Neutrophil (primary cell): ENCODE results near the gene KIF7.

Experiments
- H3K27ac ChIP-seq: fragments of 200-600 bp; sonication (generic); 2 replicates; pipeline ENCODE4 v1.5.1; 2016; ENCODE audit warnings: mild to moderate bottlenecking, moderate library complexity
- H3K27me3 ChIP-seq: fragments of 200-600 bp; sonication (generic); 2 replicates; pipeline ENCODE4 v1.6.0; 2016; ENCODE audit warnings: mild to moderate bottlenecking
- H3K36me3 ChIP-seq: fragments of 200-600 bp; sonication (generic); 2 replicates; pipeline ENCODE4 v1.5.1; 2017
- H3K4me1 ChIP-seq, 2 experiments: fragments of 200-600 bp in 1 of 2; sonication (generic) in 1 of 2; 1 replicate in 1 of 2; 2 replicates in 1 of 2; pipeline versions ENCODE4 v1.5.1 to v1.6.1; 2013 to 2016; ENCODE audit warnings: low read depth in 1 of 2, low read length in 1 of 2, mild to moderate bottlenecking in 1 of 2, moderate library complexity in 1 of 2; ENCODE audit not compliant: control insufficient read depth in 1 of 2, insufficient read depth in 1 of 2
- H3K4me3 ChIP-seq, 2 experiments: fragments of 200-600 bp in 1 of 2; sonication (generic) in 1 of 2; 1 replicate in 1 of 2; 2 replicates in 1 of 2; pipeline ENCODE4 v1.5.1; 2013 to 2016; ENCODE audit warnings: low read depth in 1 of 2, low read length in 1 of 2, mild to moderate bottlenecking in 1 of 2, moderate library complexity in 1 of 2
- H3K9me3 ChIP-seq: fragments of 200-600 bp; sonication (generic); 2 replicates; pipeline ENCODE4 v1.5.1; 2016
- TF ChIP-seq, protein P1 (sequence below): fragments of 200-600 bp; sonication (generic); IDR thresholded peaks from 2 replicates; pipeline ENCODE4 v1.5.1; 2016; ENCODE audit warnings: antibody characterized with exemption

The KIF7 gene

DNA sequence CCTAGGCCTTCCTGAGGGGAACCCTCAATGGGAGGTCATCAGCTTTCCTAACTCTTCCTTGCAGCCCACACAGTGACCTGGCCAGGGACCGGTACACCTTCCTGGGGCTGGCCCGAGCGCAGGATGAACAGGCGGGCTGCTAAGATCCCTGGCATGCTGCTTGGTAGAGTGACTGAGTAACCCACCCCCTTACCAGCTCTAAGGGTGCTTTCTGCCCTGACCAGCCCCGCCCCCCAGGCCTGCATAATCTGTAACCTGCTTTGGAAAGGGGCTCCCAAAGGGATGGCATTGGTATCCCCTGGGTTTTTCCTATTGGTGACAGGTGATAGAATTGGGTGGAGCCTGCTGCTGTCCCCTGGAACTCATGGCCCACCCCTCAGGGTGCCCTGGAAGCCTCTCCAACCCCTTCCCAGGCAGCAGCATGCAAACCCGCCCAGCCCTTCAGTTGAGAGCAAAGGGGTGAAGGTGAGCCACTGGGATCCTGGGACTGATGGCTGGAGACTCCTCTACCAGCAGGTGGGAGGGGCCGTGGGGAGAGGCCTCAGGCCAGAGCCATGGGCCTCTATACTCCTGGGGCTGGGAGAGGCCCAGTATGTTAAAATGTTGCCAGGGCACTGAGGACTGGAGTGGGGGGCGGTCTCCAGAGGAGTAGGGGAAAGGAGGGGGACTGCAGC lies 11.1 kb upstream of the KIF7 start:
- Histone ChIP-seq H3K9me3 (no peaks in the 10 kb centered on the region), H3K4me1 (peaks cover 0 to 4% of the 10 kb centered on the region in 2 experiments), H3K4me3 (no peak overlapping the region), H3K27ac (no peak overlapping the region), H3K27me3 (peaks cover 53% of the 10 kb centered on the region), H3K36me3 (no peaks in the 10 kb centered on the region)
- TF ChIP-seq, protein P1, sequence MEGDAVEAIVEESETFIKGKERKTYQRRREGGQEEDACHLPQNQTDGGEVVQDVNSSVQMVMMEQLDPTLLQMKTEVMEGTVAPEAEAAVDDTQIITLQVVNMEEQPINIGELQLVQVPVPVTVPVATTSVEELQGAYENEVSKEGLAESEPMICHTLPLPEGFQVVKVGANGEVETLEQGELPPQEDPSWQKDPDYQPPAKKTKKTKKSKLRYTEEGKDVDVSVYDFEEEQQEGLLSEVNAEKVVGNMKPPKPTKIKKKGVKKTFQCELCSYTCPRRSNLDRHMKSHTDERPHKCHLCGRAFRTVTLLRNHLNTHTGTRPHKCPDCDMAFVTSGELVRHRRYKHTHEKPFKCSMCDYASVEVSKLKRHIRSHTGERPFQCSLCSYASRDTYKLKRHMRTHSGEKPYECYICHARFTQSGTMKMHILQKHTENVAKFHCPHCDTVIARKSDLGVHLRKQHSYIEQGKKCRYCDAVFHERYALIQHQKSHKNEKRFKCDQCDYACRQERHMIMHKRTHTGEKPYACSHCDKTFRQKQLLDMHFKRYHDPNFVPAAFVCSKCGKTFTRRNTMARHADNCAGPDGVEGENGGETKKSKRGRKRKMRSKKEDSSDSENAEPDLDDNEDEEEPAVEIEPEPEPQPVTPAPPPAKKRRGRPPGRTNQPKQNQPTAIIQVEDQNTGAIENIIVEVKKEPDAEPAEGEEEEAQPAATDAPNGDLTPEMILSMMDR: no peak

DNA sequence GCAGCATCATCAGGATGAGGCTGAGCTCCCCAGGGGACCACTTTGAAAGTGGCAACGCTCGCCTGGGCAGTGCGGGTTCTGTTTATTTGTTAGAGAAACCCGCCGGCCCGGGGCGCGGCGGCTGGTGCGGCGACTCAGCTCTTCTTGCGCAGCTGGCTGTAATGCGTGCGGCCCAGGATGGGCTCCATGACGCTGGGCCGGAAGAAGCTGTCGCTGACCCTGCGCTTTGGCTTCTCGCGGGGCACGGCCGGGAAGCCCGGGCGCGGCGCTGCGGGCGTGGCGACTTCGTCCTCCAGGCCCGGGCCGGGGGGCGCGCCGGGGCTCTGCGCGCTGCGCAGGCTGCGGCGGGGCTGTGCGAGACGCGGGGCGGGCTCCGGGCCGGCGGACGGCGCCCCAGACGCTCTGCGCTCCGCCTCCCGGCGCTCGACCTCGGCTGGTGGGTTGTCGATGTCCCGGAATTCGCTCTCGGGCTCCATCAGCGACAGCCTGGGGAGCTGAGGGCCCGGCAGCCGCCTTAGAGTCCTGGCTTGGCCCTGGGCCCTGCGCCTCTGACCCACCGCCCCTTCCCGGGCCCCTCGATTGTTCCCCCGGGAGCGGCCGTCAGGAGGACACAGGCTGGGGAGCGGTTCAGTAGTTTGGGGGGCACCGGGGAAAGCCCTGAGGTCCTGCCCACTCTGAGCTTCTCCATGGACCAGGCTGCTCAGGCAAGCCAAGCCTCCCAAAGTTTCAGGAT lies 10.3 kb upstream of the KIF7 start:
- H3K27me3 ChIP-seq: peaks cover 58% of the 10 kb centered on the region
- H3K9me3 ChIP-seq: no peaks in the 10 kb centered on the region
- TF ChIP-seq, protein P1: no peak
- no peak overlapping the region for H3K4me3 ChIP-seq
- no peaks in the 10 kb centered on the region for H3K36me3 ChIP-seq
- H3K4me1 ChIP-seq: peaks cover 0 to 4% of the 10 kb centered on the region in 2 experiments
- H3K27ac ChIP-seq: no peak overlapping the region

DNA sequence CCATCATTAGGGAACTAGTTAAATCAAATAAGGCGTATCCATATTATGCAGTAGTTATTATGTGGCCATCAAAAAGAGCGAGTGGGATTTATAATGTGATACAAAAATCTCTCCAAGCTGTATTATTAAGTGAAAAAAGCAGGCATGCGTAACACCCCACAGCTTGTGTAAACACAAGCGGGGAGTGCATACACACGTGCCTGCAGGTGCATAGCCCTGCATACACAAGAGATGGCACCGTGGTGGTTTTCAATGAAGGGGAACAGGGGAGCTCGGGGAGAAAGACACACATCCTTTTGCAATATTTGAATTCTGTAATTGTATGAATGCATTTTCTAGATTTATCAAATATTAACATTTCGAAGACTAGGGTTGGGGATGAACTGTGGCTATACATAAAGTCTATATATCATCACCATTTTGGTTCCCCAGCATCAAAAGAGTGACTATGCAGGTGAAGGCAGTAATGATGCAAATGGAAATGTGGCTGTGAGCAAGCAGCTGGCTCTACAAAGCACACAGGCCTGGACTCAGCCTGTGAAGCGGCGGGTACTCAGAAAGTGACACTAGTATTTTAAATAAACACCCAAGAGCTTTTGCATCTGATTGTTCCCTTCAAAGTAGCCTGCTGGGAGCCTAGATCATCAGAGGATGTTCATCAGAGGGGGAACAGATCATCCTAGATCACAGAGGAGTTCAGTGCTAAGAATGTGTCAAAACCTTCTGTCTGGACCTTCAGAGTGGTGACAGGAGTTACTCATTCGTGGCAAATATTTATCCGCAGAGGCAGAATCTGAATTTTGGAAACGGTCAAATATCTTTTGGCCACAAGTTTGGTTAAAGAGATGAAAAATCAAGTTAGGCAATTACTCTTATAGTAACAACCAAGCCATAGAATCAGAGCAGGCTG lies 9.4 kb upstream of the KIF7 start:
- Histone ChIP-seq H3K27me3 (peaks cover 67% of the 10 kb centered on the region), H3K36me3 (no peaks in the 10 kb centered on the region), H3K4me1 (peaks cover 0 to 4% of the 10 kb centered on the region in 2 experiments), H3K9me3 (no peaks in the 10 kb centered on the region), H3K4me3 (no peak overlapping the region), H3K27ac (no peak overlapping the region)
- TF ChIP-seq, protein P1: no peak

DNA sequence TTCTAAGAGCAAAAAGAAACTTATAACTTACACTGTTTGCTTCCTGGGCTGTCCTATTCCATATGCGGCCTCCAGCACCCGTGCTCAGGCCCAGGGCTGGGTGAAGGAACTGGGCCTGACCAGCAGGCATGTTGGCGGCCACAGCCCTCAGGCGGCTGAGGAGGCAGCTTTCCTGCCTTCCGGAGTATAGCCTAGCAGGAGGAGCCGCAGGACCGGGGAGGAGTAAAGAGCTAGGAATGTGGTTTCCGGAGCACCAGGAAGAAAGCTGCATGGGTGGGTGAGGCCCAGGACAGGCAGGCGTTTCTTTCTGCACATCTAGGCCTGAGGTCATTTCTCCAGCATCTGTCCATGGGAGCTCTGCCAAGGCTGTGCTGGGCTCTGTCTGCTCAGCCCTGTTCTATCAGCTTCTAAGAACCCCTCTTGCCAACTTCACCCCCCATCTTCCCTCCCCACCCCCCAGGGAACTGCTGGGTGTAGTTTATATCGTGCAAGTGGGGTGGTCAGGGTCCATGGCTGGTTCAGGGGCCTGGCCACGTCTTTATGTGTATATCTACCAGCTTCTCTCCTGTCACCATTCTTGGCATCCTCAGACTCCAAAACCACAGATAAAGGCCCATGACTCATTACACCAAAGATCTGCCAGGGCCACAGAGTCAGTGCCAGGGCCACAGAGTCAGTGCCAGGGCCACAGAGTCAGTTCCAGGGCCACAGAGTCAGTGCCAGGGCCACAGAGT lies 7.8 kb upstream of the KIF7 start:
- Histone ChIP-seq H3K36me3 (no peaks in the 10 kb centered on the region), H3K4me3 (no peak overlapping the region), H3K9me3 (no peaks in the 10 kb centered on the region), H3K4me1 (peaks cover 0 to 4% of the 10 kb centered on the region in 2 experiments), H3K27ac (no peak overlapping the region), H3K27me3 (peaks cover 77% of the 10 kb centered on the region)
- TF ChIP-seq, protein P1: no peak

DNA sequence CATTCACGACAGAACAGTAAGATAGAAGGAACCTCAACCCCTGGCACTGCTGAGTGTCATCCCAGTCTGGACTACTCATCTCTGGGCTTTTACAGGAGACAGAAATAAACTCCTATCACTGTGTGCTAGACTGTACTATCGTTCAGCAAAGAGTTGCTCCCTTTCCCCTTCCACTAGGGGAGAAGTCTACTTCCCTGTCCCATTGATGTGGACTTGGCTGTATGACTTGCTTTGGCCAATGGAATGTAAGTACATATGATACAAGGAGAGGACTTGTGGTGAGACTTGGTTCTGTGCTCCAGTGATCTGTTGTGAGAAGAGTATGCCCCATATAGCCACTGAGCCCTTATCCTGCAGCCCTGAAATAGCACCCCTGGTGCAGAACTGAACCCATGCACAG lies 5.3 kb upstream of the KIF7 start:
- TF ChIP-seq, protein P1: no peak
- Histone ChIP-seq H3K27me3 (peaks cover 81% of the 10 kb centered on the region), H3K4me1 (peaks cover 0 to 3% of the 10 kb centered on the region in 2 experiments), H3K9me3 (no peaks in the 10 kb centered on the region), H3K36me3 (no peaks in the 10 kb centered on the region), H3K4me3 (no peak overlapping the region), H3K27ac (no peak overlapping the region)
